Anterior cingulate cortex (tissue), 58 donors: Measurements from ENCODE around the gene SEMA4D.

ENCODE experiments used
- DNase-seq, 58 donors: peaks; one replicate each; lab custom pipeline; 2025; lab: John Stamatoyannopoulos, UW

Gene SEMA4D

GRCh38 chr9:89505911-89506310, 8.0 kb upstream of the SEMA4D start:
- DNase-seq = peak in 1 of 58 donors; percentile 37

GRCh38 chr9:89505048-89505447, 7.1 kb upstream of the SEMA4D start:
- no peak for DNase-seq

DNA sequence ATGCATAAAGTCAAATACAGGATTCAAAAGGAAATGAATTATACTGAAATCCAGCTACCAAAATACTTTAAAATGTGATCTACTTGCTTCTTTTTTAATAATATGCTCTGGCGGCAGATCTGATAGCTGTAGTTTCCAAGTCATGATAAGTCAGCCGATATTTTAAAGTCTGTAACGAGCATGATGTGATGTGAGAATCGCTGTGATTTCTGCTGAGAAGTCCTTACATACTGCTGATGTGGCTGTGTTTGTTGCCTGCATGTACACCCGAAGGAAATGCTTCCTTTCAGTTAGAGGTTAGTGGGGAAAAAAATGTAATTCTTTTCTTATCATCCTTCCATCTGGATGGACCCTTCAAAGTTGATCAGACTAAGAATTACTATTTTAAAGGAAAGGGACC, 4.8 kb upstream of the SEMA4D start:
- DNase-seq = no peak

DNA sequence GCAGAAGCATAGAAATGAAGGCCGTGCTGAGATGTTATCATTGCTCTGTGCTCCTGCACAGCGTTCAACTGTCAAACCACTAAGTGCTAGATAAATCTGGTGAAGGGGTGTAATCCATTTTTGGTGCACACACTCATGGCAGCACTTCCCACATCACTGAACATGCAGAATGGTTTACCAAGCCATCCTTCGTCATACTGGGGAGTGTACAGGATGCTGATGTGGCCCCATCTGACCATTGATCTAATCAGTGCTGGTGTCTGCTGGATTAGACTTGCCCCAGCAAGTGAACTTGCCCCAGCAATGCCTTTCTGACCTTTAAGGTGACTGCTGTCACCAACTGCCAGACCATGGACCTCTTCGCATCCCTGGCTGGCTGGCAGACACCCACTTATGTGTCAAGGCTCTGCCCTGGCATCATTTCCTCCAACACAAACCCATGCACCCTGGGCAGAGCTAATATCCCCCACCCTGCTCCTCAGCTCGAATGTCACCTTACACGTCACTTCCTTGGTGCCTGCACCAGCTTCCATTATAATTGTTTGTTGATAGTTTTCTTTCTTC, 4.2 kb upstream of the SEMA4D start:
- DNase-seq = no peak

DNA sequence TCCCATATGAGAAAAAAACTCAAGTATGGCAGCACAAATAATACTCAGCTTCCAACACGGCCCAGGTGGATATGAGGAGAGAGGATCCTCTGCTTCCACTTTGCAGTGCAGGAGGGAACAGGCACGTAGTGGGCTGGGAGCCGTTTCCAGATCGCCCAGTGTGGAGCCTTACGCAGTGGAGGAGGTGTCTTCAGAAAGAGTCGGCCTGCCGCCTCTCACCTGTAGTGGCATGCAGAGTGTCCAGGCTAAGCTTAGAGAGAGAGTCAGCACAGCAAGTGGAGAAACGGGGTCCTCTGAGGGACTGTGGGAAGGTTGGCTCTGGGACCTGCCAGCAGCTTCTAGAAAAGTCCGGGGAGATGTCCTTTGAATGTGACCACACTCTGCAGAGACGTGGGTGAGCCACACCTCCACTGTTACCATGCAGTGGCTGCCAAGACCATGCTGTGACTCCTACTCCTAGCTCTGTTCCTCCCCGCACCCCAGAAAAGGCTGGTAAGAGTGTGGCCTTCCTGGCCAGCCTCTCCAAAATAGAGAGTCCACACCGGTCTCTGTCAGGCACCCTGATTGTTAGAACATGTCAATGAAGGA, 3.5 kb upstream of the SEMA4D start:
- peak in 6 of 58 donors; percentile 22 to 60 (median 46) for DNase-seq

DNA sequence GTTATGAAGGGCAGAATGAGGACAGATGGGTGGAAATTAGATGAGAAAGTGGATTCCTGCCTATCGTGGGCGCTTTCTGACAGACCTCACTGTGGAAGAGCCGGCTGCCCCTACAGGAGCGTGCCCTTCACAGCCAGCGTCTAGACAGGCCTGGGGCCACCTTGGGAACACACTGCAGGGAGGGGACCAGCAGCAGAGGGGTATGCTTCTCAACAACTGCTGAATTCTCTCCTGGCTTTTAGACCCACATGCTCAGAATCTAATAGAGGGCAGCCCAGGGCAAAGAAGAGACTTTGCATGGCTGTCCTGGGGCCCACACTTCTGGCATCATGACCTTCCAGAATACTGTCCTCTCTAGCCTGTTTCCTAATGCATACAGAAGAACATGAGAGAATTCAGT, 2.1 kb upstream of the SEMA4D start:
- no peak for DNase-seq

GRCh38 chr9:89498852-89499480, 1.1 kb upstream of the SEMA4D start:
- DNase-seq = no peak

DNA sequence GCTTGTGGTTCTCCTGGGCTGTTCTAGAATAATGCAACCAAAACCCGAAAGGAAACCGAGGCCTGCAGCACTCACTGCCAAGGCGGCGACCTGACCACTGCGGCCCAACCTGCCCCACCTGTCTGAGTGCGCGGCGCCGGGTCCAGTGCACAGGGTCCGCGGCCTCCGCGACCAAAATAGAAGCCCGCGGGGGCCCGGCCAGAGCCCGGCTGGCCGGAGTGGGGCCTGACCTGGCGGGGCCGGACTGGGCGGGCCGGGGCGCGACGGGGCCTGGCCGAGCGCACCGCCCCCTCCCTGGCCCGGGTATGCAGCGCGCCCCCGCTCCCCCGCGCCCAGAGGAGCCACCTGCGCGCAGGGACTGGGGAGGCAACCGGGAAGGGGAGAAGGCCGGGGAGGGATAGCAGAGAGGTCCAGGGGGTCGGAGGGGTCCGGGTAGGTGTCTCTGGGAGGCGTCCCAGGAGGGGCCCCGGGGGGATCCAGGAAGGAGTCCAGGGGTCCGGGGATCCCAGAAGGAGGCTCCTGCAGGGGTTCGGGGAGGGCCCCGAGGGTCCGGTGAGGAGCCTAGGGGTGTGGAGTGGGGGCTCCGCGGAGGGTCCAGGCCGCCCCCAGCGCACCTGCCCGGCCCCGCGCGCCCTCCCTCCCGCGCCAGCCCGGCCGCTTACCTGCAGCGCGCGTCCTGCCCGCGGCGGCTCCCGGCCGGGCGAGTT, 503 bp downstream of the SEMA4D start:
- DNase-seq = peak in 3 of 58 donors; percentile 9 to 48 (median 42)

DNA sequence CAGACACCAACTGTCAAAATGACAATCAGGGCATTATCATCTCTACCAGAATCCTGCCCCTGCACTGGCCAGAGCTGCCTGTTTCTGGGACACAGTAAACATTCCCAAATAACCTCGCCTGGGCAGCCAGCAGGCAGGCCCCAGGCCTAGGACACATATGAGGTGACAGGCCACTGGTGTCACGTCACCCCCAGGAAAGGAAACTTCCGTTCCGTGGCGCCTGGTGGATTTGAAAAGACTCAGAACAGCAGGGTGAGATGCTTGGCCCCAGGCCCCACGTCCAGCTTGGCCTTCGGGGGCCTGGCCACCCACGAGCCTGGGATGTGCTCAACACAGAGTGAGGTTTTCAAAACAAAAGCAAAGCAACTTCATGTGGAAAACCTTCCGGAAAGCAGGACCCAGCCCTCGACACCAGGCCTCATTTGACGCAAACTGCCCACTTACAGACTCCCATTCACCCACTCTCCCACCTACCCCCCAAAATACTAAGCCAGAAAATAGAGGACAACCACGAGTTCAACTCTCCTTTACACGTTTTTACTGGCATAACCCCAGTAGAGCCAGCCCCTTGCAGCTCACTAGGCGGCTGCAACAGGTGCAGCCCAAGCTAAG, 1.2 kb downstream of the SEMA4D start:
- peak in 20 of 58 donors; percentile 17 to 65 (median 39) for DNase-seq

GRCh38 chr9:89495824-89496560, 1.9 kb downstream of the SEMA4D start:
- DNase-seq = peak in 3 of 58 donors; percentile 51 to 61 (median 58)

- DNase-seq = no peak
These were observed 3.7 kb downstream of the SEMA4D start for GRCh38 chr9:89494199-89494598.

DNA sequence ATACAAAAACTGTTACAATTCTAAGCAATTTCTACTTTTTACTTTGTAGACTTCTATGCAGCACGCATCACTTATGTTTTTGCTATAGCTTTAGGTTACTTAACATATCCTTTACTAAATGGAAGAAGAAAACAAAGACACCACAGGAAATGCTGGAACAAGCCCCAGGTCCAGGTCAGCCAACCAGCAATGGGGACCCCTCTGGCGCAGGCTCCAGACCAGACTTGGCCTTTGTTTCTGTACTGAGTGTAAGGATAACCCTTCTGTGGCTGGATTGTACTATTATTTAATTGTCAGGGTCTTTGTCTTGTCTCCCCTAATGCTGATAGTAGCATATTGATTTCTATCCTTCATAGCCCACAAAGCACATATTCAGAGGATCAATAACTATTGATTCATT, 4.2 kb downstream of the SEMA4D start:
- DNase-seq = peak in 1 of 58 donors; percentile 15

DNA sequence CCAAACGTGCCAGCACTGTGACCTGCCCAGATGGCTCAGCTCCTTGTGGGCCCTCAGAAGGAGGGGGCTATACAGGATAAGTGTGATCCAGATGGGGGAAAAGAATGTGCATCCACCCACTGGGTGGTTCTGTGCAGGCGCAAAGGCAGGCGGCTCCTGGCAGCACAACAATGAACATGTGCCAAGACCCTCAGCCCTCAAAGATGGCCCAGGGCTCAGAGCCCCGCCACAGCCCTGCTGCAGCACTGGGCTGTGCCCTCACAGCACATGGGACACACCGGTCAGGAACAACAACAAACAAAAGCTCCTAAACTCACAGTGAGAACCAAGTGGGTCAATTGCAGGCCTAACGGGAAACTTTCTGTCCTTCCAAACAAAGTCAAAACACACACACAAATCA, 4.7 kb downstream of the SEMA4D start:
- peak in 5 of 58 donors; percentile 31 to 37 (median 33) for DNase-seq

DNA sequence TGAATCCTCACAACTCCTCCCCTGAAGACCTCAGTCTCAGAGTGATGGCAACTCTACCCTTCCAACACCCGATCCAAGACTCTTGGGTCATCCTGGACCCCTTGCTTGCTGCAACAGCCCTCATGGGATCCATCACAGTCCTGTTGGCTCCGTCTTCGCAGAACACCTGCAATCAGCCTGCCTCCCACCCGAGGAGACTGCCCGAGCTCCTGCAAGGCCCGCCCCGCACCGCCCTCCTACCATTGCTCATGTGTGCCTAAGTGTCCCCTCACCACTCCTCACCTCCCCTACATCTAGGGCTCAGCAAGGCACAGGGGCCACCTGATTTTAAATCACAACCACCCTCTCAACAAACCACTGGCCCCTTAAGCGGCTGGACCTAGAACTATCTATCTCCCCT, 5.3 kb downstream of the SEMA4D start:
- no peak for DNase-seq

DNA sequence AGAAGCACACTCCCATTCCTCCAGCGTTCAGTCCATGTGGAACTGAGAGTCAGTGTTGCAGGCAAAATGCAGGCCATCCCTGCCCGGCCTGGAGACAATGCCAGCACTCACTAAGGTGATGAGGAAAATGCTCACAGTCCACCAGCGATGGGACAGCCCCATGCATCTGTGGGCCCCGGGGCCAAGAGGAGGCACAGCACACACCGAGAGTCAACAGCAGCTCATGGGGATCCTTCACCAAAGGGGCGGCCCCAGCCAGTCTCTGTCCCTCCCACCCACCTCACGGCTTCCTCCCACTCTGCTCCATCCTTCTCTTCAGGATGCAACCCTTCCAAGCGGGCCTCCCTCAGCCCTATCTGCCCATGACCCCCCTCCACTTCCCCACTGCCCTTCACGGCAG, 6.2 kb downstream of the SEMA4D start:
- DNase-seq = peak in 1 of 58 donors; percentile 20

DNA sequence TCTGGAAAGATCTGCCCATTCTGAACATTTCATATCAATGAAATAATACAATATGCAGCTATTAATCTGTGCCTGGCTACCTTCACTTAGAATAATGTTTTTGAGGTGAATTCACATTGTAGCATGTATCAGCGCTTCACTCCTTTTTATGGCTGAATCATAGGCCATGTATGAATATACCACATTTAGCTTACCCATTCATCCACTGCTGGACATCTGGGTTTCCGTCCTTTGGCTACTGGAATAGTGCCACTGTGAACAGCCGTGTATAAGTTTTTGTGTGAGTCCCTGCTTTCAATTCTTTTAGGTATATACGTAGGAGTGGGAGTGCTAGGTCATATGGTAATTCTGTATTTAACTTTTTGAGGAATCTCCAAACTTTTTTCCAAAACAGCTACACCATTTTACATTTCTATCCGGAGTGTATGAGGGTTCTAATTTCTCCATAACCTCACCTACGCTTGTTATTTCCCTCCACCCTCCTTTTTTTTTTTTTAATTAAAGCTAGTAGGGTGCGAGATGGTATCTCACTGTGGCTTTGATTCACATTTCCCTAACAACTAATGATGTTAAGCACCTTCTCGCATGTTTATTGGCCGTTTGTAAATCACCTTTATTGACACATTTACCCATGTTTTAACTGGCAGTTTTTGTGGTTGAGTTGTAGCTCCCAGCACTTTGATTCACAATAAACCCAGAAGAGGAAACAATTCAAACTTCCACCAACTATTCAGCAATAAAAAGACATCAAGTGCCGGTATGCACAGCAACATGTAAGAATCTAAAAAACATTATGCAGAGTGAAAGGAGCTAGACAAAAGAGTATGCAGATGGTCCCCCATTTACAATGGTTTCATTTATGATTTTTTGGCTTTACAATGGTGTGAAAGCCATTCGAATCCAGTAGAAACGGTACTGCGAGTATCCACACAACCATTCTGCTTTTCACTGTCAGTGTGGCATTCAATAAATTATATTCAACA, 8.1 kb downstream of the SEMA4D start:
- DNase-seq = peak in 1 of 58 donors; percentile 20

DNA sequence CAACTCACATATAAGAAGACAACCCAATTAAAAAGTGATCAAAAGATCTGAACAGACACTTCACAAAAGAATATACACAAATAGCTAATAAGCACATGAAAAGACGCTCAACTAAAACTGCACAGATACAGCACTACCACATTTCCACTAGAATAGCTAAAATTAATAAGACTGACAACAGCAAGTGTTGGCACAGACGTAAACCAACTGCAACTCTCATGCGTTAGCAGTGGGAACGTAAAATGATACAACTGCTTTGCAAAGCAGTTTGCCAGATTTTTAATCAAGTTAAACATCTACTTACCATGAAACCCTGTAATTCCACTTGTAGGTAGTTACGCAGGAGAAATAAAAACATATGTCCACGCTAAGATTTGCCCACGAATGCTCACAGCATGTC, 9.0 kb downstream of the SEMA4D start:
- no peak for DNase-seq

DNA sequence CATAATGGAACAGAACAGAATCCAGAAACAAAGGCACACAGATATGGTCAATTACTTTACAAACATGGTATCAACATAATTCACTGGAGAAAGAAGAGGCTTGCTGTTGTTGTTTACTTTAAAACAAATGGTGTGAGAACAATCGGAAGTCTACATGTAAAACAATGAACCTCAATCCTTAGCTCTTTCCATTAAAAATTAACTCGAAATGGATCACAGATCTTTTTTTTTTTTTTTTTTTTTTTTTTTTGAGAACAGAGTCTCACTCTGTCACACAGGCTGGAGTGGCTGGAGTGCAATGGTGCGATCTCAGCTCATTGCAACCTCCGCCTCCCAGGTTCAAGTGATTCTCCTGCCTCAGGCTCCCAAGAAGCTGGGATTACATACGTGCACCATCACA, 9.8 kb downstream of the SEMA4D start:
- DNase-seq = no peak

GRCh38 chr9:89486681-89487080, 11.2 kb downstream of the SEMA4D start:
- no peak for DNase-seq
